IgD-negative memory B cell (primary cell): Measurements from ENCODE around the gene DYRK1B. TPM values are rescaled to one million over a fixed set of nuclear protein-coding genes. Genes with fewer than 3 reads are reported as not detected.
A peak's percentile ranks its signal among the peaks of the same experiment; 100 is the strongest.

Source experiments
- H3K27ac Mint-ChIP-seq, 3 donors: one replicate each; pipeline ENCODE4 v1.8.0; 2020 to 2022; ENCODE audit warnings: mild to moderate bottlenecking in 3 of 3, mixed read lengths in 3 of 3, moderate library complexity in 1 of 3
- H3K27me3 Mint-ChIP-seq: one replicate; pipeline ENCODE4 v1.8.0; 2021; ENCODE audit warnings: mixed read lengths
- H3K36me3 Mint-ChIP-seq: one replicate; pipeline ENCODE4 v1.8.0; 2020; ENCODE audit warnings: mild to moderate bottlenecking, mixed read lengths
- H3K4me1 Mint-ChIP-seq, 3 donors: one replicate each; pipeline ENCODE4 v1.8.0; 2020 to 2022; ENCODE audit warnings: mixed read lengths in 3 of 3, mild to moderate bottlenecking in 1 of 3
- H3K4me3 Mint-ChIP-seq, 4 donors: one replicate each; pipeline ENCODE4 v1.8.0; 2020 to 2022; ENCODE audit warnings: mild to moderate bottlenecking in 4 of 4, mixed read lengths in 4 of 4, moderate library complexity in 3 of 4
- H3K9me3 Mint-ChIP-seq, 3 donors: one replicate each; pipeline ENCODE4 v1.8.0; 2020 to 2021; ENCODE audit warnings: mixed read lengths in 3 of 3, mild to moderate bottlenecking in 1 of 3
- polyA plus RNA-seq: library from polyadenylated mRNA; unstranded; fragments of 300-500 nt; fragmentation: Illumina TruSeq; gene quantifications from one replicate; pipeline ENCODE4 v1.2.3, GENCODE V29; 2021

Gene DYRK1B
- polyA plus RNA-seq, 1 donor from 2014 or later, result 16.9 TPM

DNA sequence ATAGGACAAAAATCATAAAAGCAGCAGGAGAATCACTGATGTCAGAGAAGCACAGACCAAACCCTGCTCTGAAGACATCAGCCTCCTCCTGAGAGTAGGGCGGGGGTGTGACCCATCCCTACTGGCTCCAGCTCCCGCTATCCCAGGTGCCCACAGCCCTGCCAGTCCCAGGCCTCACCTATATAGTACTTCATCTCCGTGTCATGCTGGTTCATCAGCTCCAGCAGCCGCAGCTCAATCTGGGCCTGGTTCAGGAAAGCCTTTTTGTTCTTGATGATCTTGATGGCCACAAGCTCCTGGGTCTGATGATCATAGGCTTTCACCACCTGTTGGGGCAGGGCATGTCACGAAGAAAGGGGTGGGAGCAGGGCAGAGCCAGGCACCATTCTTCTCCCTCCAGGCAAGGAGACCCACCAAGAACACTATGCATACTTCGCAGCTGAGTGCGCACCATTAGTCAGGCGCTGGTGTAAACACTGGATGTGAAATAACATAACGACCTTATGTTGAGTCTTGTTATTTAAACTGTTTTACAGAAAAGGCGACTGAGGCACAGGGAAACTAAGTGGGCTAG lies 4.2 kb downstream of the DYRK1B start:
- Mint-ChIP-seq H3K9me3 (no peaks in the 10 kb centered on the region), H3K4me3 (peak overlapping the region in 1 of 4 donors; percentile 76), H3K4me1 (peaks cover 14 to 28% (median 28%) of the 10 kb centered on the region in 3 donors), H3K27me3 (no peaks in the 10 kb centered on the region), H3K36me3 (peaks cover 12% of the 10 kb centered on the region), H3K27ac (peak overlapping the region in 2 of 3 donors; percentile 53 to 82)

DNA sequence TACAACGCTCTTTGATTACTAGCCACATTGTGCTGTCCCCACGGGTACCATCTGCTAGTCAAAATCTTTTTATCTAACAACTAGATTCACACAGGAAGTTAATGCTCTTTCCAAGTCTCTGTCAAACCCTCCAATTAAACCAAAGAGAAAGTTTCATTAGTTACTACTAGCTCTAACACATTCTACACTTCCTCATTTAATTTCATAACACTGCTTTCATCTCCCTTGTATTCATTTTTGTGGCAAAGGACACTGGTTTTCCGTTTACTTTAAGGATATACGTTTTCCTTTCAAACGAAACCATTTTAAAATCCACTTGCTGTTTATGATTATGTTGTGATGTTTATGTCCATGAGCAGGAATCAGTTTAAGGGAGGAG lies 5.3 kb downstream of the DYRK1B start:
- Mint-ChIP-seq H3K4me1 (peaks cover 14 to 22% (median 20%) of the 10 kb centered on the region in 3 donors), H3K27me3 (no peaks in the 10 kb centered on the region), H3K36me3 (peaks cover 10% of the 10 kb centered on the region), H3K4me3 (peak overlapping the region; percentile 58 to 84 (median 76)), H3K9me3 (no peaks in the 10 kb centered on the region), H3K27ac (peak overlapping the region; percentile 76 to 95 (median 82))

DNA sequence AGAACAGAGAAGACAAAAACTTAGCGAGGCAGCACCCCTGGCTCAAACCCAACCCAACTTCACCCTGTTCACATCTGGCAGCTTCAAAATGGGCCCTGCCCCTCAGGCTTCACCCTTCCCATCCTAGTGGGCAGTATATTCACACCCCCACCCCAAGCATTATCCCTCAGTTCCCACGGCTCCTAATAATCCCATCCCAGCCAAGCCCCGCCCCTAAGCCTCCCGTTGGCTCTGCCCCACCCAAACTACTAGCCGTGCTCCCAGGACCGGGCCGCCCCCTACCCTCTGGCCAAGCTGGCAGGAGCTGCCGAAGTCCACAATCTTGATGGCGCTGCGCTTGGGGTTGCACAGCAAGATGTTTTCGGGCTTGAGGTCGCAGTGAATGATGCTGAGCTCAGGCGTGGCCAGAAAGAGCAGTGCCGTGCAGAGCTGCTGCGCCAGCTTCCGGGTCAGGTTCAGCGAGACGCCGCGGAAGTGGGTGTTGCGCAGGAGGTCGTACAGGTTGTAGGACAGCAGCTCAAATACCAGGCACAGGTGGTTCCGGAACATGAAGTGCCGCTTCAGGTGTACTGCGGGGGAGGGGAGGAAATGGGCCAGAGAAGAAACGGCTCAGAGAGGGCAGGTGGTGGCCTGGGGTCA lies 5.8 kb downstream of the DYRK1B start:
- Mint-ChIP-seq H3K4me3 (peak overlapping the region; percentile 58 to 84 (median 76)), H3K36me3 (peaks cover 10% of the 10 kb centered on the region), H3K27ac (peak overlapping the region; percentile 76 to 95 (median 82)), H3K9me3 (no peaks in the 10 kb centered on the region), H3K27me3 (no peaks in the 10 kb centered on the region), H3K4me1 (peaks cover 14 to 22% (median 20%) of the 10 kb centered on the region in 3 donors)

DNA sequence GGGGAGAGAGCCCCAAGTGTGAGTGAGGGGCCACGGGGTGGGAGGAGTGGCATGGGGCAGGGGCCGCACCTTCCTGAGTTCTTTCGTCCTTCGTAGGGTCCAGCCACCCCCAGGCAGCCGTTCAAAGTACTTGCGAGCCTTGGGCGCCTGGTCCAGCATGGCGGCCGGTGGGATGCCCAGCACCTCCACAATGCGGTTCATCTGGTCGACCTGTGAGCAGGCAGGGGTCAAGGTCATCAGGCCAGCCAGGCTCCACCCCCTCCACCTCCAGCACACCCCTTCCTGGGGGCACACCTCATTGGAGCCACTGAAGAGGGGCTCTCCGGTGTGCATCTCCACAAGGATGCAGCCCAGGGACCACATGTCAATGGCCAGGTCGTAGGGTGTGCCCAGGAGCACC lies 6.7 kb downstream of the DYRK1B start:
- Mint-ChIP-seq H3K27me3 (no peaks in the 10 kb centered on the region), H3K9me3 (no peaks in the 10 kb centered on the region), H3K27ac (no peak overlapping the region), H3K4me3 (no peak overlapping the region), H3K36me3 (peaks cover 10% of the 10 kb centered on the region), H3K4me1 (peaks cover 9 to 14% (median 11%) of the 10 kb centered on the region in 3 donors)

DNA sequence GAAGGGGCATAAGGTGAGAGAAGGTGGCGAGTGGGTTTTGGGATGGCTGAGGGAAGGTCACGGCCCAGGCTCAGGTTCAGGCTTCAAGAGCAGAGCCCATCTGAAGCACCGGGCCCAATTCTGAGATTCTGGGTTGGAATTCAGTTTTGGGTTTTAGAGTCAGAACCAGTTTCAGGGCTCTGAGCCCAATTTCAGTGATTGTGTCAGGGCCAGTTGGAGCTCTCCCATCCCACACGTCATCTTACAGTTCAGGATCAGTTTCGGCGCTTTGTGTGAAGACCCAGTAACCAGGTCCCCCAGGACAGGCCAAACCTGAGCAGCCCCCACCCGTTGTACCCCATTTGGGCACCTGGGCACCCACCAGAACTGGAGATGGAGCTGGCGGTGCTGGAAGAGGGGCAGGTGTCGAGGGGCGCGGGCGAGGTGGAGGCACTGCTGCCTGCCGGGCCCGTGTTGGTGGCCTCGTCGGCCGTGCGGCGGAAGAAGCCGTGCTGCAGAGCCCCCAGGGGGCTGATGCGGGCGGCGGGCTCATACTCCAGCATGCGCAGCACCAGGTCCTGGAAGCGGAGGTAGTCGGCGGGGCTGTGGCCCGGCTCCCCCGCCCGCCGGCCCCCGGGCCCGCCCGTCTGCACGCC lies 7.5 kb downstream of the DYRK1B start:
- no peaks in the 10 kb centered on the region for H3K9me3 Mint-ChIP-seq
- peaks cover 10% of the 10 kb centered on the region for H3K36me3 Mint-ChIP-seq
- H3K4me1 Mint-ChIP-seq, result peaks cover 7 to 10% (median 7%) of the 10 kb centered on the region in 3 donors
- no peaks in the 10 kb centered on the region for H3K27me3 Mint-ChIP-seq
- H3K27ac Mint-ChIP-seq, result no peak overlapping the region
- peak overlapping the region in 2 of 4 donors; percentile 60 to 63 for H3K4me3 Mint-ChIP-seq

DNA sequence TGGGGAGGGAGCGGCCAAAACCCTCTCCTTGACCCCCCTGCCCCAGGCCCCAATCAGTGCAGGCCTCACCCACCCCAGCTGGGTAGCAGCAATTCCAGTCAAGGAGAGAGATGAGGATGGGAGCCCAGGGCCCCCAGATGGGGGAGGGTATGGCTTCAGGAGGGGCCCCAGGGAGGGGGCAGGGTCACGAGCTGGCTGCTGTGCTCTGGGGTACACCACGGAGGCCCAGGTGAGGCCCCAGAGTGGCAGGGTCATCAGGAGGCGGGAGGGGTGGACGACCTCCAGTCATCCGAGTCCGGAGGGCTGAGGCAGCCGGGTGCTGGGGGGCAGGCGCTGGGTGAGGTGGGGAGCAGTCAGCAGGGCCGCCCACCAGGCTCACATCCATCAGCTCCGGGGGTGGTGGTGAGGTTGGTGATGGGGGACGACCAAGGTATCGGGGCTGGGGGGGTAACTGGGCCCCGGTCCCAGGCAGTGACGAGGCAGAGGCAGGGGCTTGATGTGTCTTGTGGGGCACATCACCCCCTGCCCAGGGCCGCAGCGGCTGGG lies 8.4 kb downstream of the DYRK1B start:
- H3K27me3 Mint-ChIP-seq, result no peaks in the 10 kb centered on the region
- peak overlapping the region in 1 of 3 donors; percentile 16 for H3K27ac Mint-ChIP-seq
- H3K9me3 Mint-ChIP-seq, result no peaks in the 10 kb centered on the region

DNA sequence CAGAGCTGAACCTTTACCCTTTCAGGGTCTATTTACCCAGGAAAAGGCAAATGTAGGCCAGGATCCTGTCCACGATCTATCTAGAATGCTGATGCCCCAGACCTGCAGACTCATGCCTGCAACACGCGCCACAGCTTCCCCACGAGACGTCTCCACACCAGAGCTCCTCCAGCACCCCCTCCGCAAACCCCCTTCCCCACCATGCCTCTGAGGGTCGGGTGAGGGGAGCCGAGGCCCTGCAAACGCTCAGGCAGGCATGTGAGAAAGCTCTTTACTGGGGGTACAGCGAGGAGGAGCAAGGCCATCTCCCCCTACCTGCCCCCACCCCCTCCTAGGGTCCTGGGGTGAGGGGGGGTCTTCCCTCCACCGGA lies 8.9 kb downstream of the DYRK1B start:
- no peaks in the 10 kb centered on the region for H3K27me3 Mint-ChIP-seq
- H3K27ac Mint-ChIP-seq, result no peak overlapping the region
- H3K36me3 Mint-ChIP-seq, result peaks cover 6% of the 10 kb centered on the region
- no peaks in the 10 kb centered on the region for H3K9me3 Mint-ChIP-seq
- peaks cover 7 to 10% (median 7%) of the 10 kb centered on the region in 3 donors for H3K4me1 Mint-ChIP-seq
- peak overlapping the region in 1 of 4 donors; percentile 50 for H3K4me3 Mint-ChIP-seq

More for the DNA sequence above, 8.4 kb downstream of the DYRK1B start:
- H3K4me3 Mint-ChIP-seq, result no peak overlapping the region
- peaks cover 7 to 10% (median 7%) of the 10 kb centered on the region in 3 donors for H3K4me1 Mint-ChIP-seq
- H3K36me3 Mint-ChIP-seq, result peaks cover 6% of the 10 kb centered on the region

DNA sequence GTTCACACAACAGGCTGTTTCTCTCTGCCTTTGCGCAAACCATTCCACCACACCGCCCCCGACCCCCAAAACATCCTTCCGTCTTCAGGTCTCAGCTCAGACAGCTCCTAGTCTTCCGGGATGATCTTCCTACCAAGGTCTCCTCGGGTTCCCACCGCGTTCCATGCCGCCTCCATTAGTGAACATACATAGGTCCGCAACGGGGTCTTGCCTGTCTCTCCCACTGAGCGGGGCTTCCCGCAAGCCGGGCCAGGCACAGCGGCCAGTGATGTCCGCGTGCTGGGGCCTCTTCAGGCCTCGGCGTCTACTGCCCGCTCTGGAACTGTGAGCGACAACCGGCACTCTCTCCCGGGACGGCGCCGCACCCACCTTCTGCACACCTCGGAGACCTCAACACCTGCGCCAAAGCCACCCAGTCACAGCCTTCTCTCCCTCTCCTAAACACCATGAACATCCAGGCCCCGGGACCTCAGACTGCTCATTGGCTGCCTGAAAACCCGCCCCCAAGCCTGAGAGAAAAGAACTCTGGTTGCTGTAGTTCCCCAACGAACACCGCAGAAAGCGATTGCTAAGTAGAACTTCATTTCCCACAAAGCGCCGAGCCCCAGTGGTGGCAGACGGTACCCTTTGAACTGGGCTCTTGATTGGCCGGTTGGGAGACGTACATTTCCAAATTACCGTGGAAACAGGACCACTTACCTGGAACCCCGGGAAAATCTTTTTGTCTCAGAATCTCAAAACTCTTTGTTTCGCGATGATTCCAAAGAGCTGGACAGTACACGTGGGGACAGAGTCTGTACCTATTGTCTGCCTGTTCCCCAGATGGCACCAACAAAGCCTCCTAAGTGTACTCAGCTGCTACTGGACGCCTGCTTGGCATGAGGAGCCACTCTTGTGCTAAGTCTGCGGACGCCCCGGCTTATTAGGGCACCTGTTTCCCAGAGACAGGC lies 9.5 kb downstream of the DYRK1B start:
- peaks cover 6% of the 10 kb centered on the region for H3K36me3 Mint-ChIP-seq
- H3K9me3 Mint-ChIP-seq, result no peaks in the 10 kb centered on the region
- no peak overlapping the region for H3K4me3 Mint-ChIP-seq
- no peaks in the 10 kb centered on the region for H3K27me3 Mint-ChIP-seq
- H3K27ac Mint-ChIP-seq, result no peak overlapping the region
- H3K4me1 Mint-ChIP-seq, result peaks cover 7 to 11% (median 7%) of the 10 kb centered on the region in 3 donors

DNA sequence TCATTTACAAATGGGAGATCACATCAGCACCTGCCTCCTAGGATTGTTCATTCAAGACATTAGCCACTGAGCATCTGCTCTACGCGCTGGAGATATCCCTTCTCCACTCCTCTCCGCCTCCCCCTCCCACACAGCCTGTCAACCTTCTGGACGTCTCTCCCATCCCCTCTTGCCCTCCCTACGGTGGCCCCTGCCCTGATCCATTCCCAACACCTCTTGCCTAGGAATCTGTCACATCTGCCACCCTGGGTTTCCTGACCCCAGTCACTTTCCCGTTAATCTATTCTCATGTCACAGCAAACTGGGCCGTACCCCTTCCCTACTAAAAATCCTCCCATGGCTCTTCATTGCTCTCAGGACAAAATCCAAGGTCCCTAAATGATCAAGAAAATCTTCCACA lies 10.3 kb downstream of the DYRK1B start:
- peaks cover 7 to 16% (median 11%) of the 10 kb centered on the region in 3 donors for H3K4me1 Mint-ChIP-seq
- H3K27ac Mint-ChIP-seq, result no peak overlapping the region
- peaks cover 2% of the 10 kb centered on the region for H3K36me3 Mint-ChIP-seq
- no peaks in the 10 kb centered on the region for H3K27me3 Mint-ChIP-seq
- no peak overlapping the region for H3K4me3 Mint-ChIP-seq
- H3K9me3 Mint-ChIP-seq, result no peaks in the 10 kb centered on the region

DNA sequence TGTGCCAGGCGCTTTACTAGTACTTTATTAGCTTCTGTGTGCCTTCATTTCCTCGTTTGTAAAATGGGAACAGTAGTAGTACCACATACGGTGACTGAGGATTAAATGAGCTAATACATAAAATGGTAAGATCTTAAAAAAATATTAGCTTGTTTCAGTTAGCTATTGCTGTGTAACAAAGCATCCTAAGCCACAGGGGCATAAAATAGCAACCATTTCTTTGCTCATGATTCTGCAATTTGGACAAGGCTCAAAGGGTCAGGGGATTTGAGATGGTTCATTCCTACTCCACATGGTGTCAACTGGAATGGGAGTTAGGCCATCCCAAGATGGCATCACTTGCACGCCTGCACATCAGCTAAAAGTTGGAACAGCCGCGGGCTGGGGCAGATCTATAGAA lies 13.3 kb downstream of the DYRK1B start:
- Mint-ChIP-seq H3K4me1 (peaks cover 3 to 15% (median 8%) of the 10 kb centered on the region in 3 donors), H3K27me3 (no peaks in the 10 kb centered on the region), H3K4me3 (no peak overlapping the region), H3K36me3 (no peaks in the 10 kb centered on the region), H3K27ac (no peak overlapping the region), H3K9me3 (no peaks in the 10 kb centered on the region)

DNA sequence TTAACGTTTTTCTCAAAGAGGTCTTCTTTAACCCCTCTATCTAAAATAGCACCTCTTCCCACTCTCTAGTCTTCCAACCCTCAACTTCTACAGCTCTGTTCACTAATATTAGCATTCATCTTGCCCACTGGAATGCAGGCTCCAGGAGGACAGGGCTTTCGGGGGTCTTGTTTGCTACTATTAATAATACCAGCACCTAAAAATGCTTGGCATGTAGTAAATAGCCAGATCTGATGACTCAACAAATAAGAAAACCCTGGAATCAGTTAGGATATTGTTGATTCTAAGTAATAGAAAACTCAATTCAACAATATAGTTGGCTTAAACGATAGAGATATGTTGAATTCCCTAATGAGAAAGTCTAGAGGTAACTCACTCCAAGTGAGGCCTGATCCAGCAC lies 14.2 kb downstream of the DYRK1B start:
- peaks cover 3 to 13% (median 8%) of the 10 kb centered on the region in 3 donors for H3K4me1 Mint-ChIP-seq
- H3K9me3 Mint-ChIP-seq, result no peaks in the 10 kb centered on the region
- no peak overlapping the region for H3K27ac Mint-ChIP-seq
- no peak overlapping the region for H3K4me3 Mint-ChIP-seq
- H3K27me3 Mint-ChIP-seq, result no peaks in the 10 kb centered on the region
- H3K36me3 Mint-ChIP-seq, result no peaks in the 10 kb centered on the region

DNA sequence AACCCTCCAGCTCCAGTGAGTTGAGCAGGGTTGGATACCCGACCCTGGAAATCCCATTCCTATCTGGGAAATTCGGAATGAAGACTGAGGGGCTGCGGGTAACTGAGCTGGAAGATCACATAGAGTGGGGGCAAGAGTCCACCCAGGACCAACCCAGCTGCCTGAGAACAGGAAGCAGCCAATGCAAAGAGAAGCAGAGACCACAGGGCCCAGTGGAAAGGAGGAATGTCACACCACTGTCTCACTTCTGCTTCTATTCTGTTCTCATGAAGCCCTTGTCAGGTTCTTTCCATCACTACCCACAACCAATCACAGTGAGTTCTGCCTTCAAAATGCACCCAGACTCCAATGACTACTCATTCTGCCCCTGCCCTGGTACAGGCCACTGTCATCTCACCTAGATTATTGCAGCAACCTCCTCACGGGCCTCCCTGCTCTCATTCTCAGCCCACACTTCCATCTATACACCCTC lies 15.3 kb downstream of the DYRK1B start:
- no peaks in the 10 kb centered on the region for H3K27me3 Mint-ChIP-seq
- H3K4me3 Mint-ChIP-seq, result no peak overlapping the region
- H3K9me3 Mint-ChIP-seq, result no peaks in the 10 kb centered on the region
- H3K36me3 Mint-ChIP-seq, result no peaks in the 10 kb centered on the region
- H3K27ac Mint-ChIP-seq, result peak overlapping the region in 1 of 3 donors; percentile 24
- peaks cover 3 to 13% (median 8%) of the 10 kb centered on the region in 3 donors for H3K4me1 Mint-ChIP-seq

DNA sequence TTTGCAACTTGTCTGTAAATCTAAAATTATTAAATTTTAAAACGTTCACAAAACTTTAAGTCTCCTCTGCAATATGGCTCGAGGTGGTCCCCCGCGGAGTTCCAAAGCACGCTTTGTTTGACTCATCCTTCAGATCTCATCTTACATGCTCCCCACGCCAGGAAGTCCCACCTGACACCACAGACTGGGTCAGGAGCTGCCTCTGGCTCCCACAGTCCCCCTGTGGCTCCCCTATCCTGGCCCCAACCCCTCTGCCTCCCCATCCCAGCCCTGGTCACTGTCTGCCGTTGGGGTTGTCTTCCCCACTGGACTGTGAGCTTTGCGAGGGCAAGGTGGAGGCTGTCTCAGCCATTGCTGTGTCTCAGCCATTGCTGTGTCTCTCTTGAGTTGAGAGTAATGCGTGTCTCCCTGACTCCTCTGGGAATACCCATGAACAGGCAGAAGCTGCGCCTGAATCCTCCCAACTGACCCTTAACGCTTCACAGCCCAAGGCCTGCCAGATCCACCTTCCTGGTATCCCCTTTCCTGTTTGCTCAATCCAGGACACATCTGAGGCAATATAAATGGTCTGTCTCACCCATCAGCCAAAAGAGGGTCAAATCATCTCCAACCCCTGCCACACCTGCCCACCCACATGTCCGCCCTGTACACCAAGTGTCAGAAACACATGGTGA lies 15.9 kb downstream of the DYRK1B start:
- Mint-ChIP-seq H3K36me3 (no peaks in the 10 kb centered on the region), H3K4me3 (no peak overlapping the region), H3K27me3 (no peaks in the 10 kb centered on the region), H3K9me3 (no peaks in the 10 kb centered on the region), H3K27ac (no peak overlapping the region), H3K4me1 (peaks cover 3 to 13% (median 8%) of the 10 kb centered on the region in 3 donors)
